GM12865 (cell line): ENCODE data around the gene CCDC85B.
A peak's percentile ranks its signal among the peaks of the same experiment; 100 is the strongest.

Source experiments
- DNase-seq: peaks from one replicate; pipeline ENCODE4 v3.0.0; 2010; ENCODE audit warnings: low read depth
- H3K4me3 ChIP-seq: 2 replicates; pipeline ENCODE4 v1.5.1; 2011; ENCODE audit warnings: mild to moderate bottlenecking, low read depth, low read length, control low read depth
- TF ChIP-seq, protein P1 (sequence below): IDR thresholded peaks from 2 replicates; pipeline ENCODE4 v1.5.1; 2011; ENCODE audit warnings: low read length, control low read depth, low read depth, inconsistent platforms; ENCODE audit not compliant: insufficient read depth; ENCODE audit errors: missing control alignments

The CCDC85B gene

DNA sequence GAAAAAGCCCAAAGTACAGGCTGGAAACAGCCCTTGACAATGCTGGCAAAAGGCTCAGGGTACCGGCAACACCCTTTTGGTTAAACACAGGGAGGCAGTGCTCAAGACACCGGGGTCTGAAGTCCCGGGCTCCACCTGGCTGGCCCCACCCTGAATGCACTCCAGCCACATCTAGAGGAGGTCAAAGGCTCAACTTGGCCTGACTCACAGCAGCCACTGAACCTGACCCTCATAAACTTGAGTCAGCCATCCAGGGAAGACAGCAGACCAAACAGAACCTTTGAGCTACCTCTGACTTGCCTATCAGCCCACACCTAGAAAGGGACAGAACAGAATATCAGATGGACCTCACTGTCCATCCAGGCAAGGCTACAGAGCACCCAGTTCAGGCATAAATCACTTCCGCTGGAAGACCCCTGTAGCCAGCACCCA lies 36.3 kb upstream of the CCDC85B start:
- peak; percentile 13 for DNase-seq
- H3K4me3 ChIP-seq = no peak overlapping the region
- TF ChIP-seq, protein P1, sequence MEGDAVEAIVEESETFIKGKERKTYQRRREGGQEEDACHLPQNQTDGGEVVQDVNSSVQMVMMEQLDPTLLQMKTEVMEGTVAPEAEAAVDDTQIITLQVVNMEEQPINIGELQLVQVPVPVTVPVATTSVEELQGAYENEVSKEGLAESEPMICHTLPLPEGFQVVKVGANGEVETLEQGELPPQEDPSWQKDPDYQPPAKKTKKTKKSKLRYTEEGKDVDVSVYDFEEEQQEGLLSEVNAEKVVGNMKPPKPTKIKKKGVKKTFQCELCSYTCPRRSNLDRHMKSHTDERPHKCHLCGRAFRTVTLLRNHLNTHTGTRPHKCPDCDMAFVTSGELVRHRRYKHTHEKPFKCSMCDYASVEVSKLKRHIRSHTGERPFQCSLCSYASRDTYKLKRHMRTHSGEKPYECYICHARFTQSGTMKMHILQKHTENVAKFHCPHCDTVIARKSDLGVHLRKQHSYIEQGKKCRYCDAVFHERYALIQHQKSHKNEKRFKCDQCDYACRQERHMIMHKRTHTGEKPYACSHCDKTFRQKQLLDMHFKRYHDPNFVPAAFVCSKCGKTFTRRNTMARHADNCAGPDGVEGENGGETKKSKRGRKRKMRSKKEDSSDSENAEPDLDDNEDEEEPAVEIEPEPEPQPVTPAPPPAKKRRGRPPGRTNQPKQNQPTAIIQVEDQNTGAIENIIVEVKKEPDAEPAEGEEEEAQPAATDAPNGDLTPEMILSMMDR = no peak

DNA sequence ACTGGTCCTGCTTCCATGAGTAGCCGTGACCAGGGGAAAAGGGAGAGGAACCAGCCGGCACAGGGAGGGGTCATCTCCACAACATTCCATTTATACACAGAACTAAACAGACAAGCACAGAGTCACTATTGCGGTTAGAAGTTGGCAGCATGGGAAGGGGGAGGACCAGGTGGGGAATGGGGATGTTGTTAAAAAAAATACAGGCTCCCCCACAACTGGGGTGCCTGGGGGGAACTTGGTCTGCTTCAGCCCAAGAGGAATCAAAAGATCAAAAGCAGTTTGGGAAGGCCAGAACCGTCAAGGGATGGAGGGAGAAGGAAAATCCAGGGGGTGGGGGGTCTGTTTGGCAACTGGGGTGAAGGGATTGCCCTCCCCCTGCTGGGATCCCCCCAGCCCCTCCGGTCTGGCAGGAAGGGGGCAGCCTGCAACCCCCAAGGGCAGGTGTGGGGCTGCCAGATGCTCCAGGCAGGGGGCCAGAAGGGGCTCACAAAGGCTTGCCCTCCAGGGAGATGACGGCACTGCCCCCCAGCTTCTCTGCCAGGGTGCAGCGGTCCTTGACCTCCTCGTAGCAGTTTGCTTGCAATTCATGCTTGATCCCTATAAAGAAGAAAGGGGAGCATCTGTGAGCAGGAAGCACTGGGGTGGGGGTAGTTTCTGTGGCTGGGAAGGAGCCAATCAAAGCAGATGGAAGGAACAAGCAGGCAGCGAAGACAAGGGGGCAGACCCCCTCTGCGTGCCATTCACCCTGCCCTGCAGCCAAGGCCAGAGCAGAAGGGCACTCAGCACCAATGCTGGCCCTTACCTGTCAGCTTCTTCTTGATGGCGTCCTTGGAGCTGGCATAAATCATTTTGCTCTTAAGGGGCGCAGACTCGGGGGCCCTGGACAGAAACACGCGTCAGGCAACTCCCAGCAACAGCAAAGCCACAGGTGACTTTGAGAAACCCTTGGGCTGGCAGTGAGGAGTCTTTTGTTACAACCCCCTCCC lies 35.3 kb upstream of the CCDC85B start:
- no peak overlapping the region for H3K4me3 ChIP-seq
- TF ChIP-seq, protein P1 = no peak
- DNase-seq = peak; percentile 1

DNA sequence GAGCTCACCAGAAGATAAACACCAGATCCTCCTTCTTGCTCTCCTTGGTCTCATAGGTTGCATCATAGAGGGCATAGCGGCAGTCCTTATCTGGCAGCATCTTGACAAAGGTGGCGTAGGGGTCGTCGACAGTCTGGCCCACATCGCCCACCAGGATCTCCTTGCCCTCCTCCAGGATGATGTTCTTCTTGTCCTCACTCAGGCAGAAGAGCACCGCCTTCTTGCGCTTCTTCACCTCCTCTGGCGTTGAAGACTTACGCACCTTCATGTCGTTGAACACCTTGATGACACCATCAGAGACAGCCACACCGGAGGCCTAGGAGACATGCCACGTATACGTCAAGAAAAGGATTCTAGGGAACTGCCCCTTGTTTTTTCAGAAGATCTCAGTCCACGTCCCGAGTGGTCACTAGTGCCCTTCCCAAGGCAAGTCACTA lies 34.5 kb upstream of the CCDC85B start:
- H3K4me3 ChIP-seq = peak overlapping the region; percentile 79
- TF ChIP-seq, protein P1 = no peak
- peak; percentile 4 for DNase-seq

DNA sequence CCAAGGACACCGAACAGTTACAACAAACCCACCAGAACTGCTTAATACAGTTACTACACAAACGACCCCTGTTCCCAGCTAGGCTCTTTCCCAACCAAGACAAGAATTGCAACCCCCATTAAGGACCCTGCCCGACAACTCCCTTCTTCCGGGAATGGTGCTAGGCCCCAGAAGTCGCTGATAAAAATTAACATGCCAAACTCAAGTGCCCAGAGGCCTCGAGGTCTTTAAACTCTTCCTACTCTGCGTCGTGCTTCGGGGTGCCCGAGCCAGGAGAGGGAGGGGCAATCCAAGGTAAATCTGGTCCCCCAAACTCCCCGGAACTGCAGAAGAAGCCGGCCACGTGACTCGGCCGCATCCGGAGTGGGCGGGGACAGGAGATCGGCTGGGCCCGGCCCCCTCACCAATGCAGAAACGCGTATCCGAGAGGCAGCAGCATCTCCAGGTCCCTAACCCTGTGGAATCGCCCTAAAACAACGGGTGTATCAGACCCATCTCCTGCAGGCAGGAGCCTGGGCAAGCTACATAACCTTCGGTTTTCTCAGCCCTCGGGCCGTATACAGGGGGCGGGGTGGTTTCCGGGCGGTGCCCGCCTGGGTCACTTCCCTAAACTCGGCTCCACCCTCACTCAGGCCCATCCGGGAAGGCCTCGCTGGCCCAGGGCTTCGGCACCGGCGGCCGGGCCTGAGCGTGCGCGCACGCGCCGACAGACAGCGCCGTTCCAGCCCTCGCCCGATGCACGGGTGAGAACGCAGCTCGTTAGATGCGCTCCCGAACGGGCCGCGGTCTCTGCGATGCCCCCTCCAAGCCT lies 33.6 kb upstream of the CCDC85B start:
- peak overlapping the region; percentile 79 for H3K4me3 ChIP-seq
- TF ChIP-seq, protein P1 = no peak
- peak; percentile 85 for DNase-seq

DNA sequence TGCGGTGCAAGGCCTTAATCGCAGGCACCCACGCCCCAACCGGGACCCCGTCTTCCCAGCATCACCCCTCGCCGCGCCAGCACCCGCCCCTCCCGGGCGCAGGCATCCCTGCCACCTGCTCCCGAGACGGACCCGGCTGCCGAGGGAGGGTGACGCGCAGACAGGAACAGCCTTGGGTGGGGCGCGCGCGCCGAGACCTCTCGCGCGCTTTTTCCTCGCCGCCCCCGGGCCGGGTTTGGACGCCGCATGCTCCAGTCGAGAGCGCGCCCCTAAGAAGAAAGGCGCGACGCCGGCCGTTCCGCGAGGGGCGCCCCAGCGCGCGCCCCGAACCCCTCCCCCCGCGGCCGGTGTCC lies 33.0 kb upstream of the CCDC85B start:
- TF ChIP-seq, protein P1 = no peak

DNA sequence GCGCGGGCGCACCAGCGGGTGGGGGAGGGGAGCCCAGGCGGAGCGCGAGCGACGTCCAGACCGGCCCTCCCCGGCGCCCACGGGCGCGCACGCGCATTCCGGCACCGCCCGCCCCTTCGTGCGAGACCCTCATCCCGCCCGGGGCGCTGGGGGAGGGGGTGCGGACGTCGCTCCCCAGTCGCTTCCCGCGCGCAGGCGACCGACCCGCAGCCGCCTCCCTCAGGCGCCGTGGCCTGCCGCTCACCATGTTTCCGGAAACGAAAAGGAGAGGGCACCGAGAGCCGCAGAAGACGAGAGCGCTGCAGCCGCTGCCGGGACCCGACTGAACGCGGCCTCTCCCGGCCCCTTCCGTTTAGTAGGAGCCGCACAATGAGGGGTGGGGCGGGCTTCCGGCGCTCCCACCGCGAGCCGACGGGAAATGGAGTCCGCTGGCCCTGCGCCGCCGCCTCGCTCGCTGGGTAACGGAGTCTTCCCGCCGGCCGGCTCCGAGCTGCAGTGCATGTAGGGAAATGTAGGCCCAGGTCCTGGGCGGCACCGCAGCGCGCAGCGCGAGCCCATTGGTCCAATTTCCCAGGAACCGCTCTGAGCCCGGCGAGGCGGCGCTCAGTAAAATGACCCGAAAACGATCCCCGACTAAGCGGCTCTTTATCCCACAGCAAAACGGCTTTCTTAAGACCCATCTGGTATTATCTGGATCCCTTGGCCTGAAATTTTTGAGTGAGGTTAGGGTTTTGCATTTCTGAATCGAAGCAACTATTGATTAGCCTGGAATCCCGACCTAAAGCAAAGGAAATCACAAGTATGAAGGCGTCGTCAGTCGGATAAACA lies 32.4 kb upstream of the CCDC85B start, which contains the start of gene CFL1:
Gene CFL1, minus strand, starts transcription at position 328 of the 828 bp plus-strand sequence. Its CDS starts 81 bp downstream, at position 247.
- TF ChIP-seq, protein P1 = no peak
- H3K4me3 ChIP-seq = peak within 1 kb of the TSS; percentile 79
- DNase-seq = peak; percentile 99

More for the DNA sequence above, 33.0 kb upstream of the CCDC85B start:
- no peak for DNase-seq
- peak overlapping the region; percentile 79 for H3K4me3 ChIP-seq
